SK-N-MC (cell line): ENCODE results near the gene FYB2.

Source experiments
- DNase-seq: peaks from one replicate; pipeline ENCODE4 v3.0.0-alpha.2; 2011; ENCODE audit warnings: low read depth, low spot score
- H3K27ac ChIP-seq: fragments of 200-600 bp; sonication (generic); 2 replicates; pipeline ENCODE4 v1.5.1; 2016; ENCODE audit warnings: mixed run types
- H3K36me3 ChIP-seq: fragments of 200-600 bp; sonication (generic); 2 replicates; pipeline ENCODE4 v1.6.1; 2017; ENCODE audit warnings: antibody characterized with exemption, low read length, mixed read lengths; ENCODE audit not compliant: insufficient read depth
- H3K4me3 ChIP-seq: fragments of 200-600 bp; sonication (generic); 2 replicates; pipeline ENCODE4 v1.5.1; 2016
- H3K9ac ChIP-seq: fragments of 200-600 bp; sonication (generic); 2 replicates; pipeline ENCODE4 v1.8.0; 2017; ENCODE audit warnings: mixed run types, mixed read lengths; ENCODE audit not compliant: insufficient read length
- H3K9me3 ChIP-seq: fragments of 200-600 bp; sonication (generic); 2 replicates; pipeline ENCODE4 v1.6.1; 2017; ENCODE audit warnings: low read depth, mild to moderate bottlenecking, antibody characterized with exemption, low read length, moderate library complexity, mixed read lengths
- EZH2 ChIP-seq: fragments of 200-600 bp; sonication (generic); IDR thresholded peaks from one replicate; pipeline ENCODE4 v1.6.1; 2017; ENCODE audit warnings: antibody characterized with exemption
- FOXP2 ChIP-seq: optimal IDR thresholded peaks from 2 replicates; pipeline ENCODE3; 2011; ENCODE audit warnings: mild to moderate bottlenecking, moderate library complexity; ENCODE audit not compliant: insufficient read depth; ENCODE audit errors: extremely low read length, control extremely low read depth
- POLR2AphosphoS5 ChIP-seq: IDR thresholded peaks from 2 replicates; pipeline ENCODE4 v1.6.1; 2012; ENCODE audit warnings: mild to moderate bottlenecking, low read depth, low read length, borderline replicate concordance

Gene FYB2

DNA sequence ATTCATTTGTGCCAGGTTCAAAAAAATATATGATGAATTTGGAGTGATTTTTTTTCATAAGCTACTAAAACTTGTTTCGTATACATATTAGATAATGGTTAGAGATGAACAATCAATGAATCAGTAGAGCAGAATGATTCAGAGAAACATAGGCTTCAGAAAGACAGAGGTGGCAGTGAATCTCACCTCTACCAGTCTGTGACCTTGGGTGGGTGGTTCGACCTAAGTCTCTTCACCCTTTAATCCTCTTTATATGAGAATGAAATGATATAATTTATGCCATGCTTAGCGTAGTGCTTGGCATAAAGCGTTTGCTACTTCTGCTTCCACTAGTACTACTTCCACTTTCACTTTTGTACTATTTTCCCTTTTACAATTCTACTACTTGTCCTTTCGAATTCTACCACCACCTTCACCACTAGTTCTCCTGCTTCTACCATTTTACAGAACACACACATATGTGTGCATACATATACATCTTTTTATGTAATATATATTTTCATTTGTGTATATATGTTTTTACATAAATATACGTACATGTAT is 45.1 kb downstream of the FYB2 start:
- DNase-seq, result no peak
- H3K4me3 ChIP-seq, result no peak overlapping the region
- no peak for TF ChIP-seq EZH2
- TF ChIP-seq FOXP2, result no peak
- TF ChIP-seq POLR2AphosphoS5, result no peak

GRCh38 chr1:56773341-56774066 is 45.7 kb downstream of the FYB2 start:
- no peak for DNase-seq
- Histone ChIP-seq H3K9me3 (no peaks in the 10 kb centered on the region), H3K9ac (no peak overlapping the region), H3K27ac (no peak overlapping the region), H3K4me3 (no peak overlapping the region), H3K36me3 (no peaks in the 10 kb centered on the region)
- no peak for TF ChIP-seq POLR2AphosphoS5
- TF ChIP-seq FOXP2, result no peak
- no peak for TF ChIP-seq EZH2

More for the DNA sequence above, 45.1 kb downstream of the FYB2 start:
- Histone ChIP-seq H3K27ac (no peak overlapping the region), H3K9me3 (no peaks in the 10 kb centered on the region), H3K36me3 (no peaks in the 10 kb centered on the region), H3K9ac (no peak overlapping the region)

DNA sequence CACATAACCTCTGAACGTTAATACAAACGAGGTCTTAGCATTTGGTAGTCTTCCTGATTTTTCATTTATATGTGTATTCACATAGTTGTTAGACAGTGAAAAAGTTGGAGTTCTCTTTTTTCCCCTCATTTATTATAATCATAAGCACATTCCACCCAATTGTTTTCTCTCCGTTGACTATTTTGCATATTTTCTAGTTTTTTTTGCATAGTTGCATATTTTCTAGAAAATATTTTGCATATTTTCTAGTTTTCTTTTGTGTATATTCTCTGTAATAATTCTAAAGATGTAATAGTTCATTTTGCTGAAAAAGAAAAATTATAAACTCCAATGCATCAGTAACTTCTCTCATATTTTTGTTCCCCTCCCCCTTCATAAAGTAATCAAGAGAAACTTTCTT is 47.5 kb downstream of the FYB2 start:
- TF ChIP-seq FOXP2 (no peak), POLR2AphosphoS5 (no peak), EZH2 (no peak)
- DNase-seq, result no peak
- no peaks in the 10 kb centered on the region for H3K9me3 ChIP-seq
- no peak overlapping the region for H3K27ac ChIP-seq
- no peak overlapping the region for H3K4me3 ChIP-seq
- H3K36me3 ChIP-seq, result no peaks in the 10 kb centered on the region
- no peak overlapping the region for H3K9ac ChIP-seq

DNA sequence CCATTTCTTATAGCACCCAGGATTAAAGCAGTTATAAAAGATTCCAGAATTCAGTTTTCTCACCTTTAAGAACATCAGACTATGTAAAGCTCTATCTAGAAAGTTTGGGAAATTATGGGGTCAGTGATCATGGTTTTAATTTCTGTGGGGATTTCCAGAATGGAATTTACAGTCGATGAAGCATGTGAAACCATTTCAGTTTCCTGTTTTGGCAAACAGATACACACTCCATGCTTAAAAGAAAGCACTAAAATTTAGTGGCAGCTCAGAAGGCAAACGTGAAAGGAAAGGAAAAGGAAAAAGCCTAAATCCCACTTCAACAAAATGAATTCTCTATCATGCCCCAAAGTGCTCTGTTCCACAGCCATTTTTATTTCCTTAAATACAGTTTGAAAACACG is 60.4 kb downstream of the FYB2 start:
- no peaks in the 10 kb centered on the region for H3K9me3 ChIP-seq
- no peak for DNase-seq
- no peak overlapping the region for H3K9ac ChIP-seq
- no peak overlapping the region for H3K27ac ChIP-seq
- H3K4me3 ChIP-seq, result no peak overlapping the region
- H3K36me3 ChIP-seq, result no peaks in the 10 kb centered on the region
- TF ChIP-seq EZH2, result no peak
- no peak for TF ChIP-seq POLR2AphosphoS5
- TF ChIP-seq FOXP2, result no peak

DNA sequence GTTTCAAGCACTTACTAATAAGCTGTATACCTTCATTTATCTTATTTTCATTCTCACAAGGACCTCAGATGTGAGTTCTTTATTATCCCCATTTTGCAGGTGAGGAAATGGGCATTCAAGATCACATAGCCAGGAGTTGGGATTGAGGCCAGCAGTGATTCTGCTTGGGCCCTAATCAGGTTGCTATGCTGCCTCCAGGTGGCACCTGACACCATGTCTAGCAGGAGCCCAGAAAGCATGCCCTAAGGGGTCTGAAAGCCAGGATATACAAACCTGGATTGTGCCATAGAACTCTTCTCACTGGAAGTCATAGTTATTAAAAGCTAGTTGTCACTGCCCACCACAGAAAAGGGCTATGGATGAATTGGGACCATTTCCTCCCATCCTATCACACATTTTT is 61.1 kb downstream of the FYB2 start:
- no peak for TF ChIP-seq EZH2
- TF ChIP-seq FOXP2, result no peak
- TF ChIP-seq POLR2AphosphoS5, result no peak
- Histone ChIP-seq H3K9ac (no peak overlapping the region), H3K27ac (no peak overlapping the region), H3K4me3 (no peak overlapping the region), H3K36me3 (no peaks in the 10 kb centered on the region), H3K9me3 (no peaks in the 10 kb centered on the region)
- DNase-seq, result no peak

DNA sequence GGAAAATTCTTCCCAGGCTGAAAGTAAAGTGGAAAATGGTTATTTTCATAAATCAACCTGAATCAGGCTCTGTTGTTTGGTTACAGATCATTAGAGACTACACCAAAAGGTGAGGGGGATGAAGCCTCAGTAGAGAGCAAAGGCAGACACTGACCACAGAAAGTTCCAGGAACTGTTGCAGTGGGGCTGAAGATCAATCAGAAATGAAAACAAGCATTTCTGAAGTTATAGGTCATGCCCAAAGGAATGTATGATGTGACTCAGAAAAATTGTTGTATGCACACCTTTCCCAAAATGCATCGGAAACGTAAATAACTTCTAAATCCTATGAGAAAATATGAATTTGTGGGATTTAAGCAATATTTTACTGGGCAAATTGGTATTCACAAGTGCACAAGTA is 63.3 kb downstream of the FYB2 start:
- H3K36me3 ChIP-seq, result no peaks in the 10 kb centered on the region
- no peak for TF ChIP-seq FOXP2
- TF ChIP-seq EZH2, result no peak
- no peak for TF ChIP-seq POLR2AphosphoS5
- H3K9me3 ChIP-seq, result no peaks in the 10 kb centered on the region
- H3K9ac ChIP-seq, result no peak overlapping the region
- DNase-seq, result no peak
- no peak overlapping the region for H3K4me3 ChIP-seq
- no peak overlapping the region for H3K27ac ChIP-seq

- no peaks in the 10 kb centered on the region for H3K36me3 ChIP-seq
- no peaks in the 10 kb centered on the region for H3K9me3 ChIP-seq
- TF ChIP-seq EZH2 (no peak), POLR2AphosphoS5 (no peak), FOXP2 (no peak)
- no peak overlapping the region for H3K9ac ChIP-seq
- no peak for DNase-seq
- H3K27ac ChIP-seq, result no peak overlapping the region
- H3K4me3 ChIP-seq, result no peak overlapping the region
These were observed 64.3 kb downstream of the FYB2 start for GRCh38 chr1:56754708-56755479.

GRCh38 chr1:56745231-56745630 is 74.0 kb downstream of the FYB2 start:
- no peak for DNase-seq
- H3K4me3 ChIP-seq, result no peak overlapping the region
- no peak overlapping the region for H3K9ac ChIP-seq
- no peaks in the 10 kb centered on the region for H3K36me3 ChIP-seq
- TF ChIP-seq FOXP2 (no peak), POLR2AphosphoS5 (no peak), EZH2 (no peak)
- H3K27ac ChIP-seq, result no peak overlapping the region
- H3K9me3 ChIP-seq, result no peaks in the 10 kb centered on the region

DNA sequence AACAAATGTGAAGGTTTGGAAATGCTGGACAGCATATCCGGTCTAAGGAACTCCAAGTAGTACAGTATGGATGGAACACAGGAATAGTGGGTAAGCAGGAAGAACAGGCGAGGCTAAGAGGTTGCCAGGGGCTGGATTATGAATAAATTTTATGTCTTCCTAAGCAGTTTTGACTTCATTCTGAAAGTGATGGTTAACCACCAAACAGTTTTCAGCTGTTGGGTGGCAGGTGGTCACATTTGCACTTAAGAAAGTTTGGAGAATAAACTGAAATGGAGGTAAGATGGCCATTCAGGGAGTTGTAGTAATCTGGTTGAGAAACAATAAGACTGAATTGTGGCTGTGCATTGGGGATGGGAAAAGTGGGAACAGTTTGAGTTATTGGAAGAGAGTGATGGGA is 90.2 kb downstream of the FYB2 start:
- Histone ChIP-seq H3K27ac (no peak overlapping the region), H3K9ac (no peak overlapping the region), H3K4me3 (no peak overlapping the region), H3K36me3 (no peaks in the 10 kb centered on the region), H3K9me3 (no peaks in the 10 kb centered on the region)
- DNase-seq, result no peak
- TF ChIP-seq EZH2 (no peak), FOXP2 (no peak), POLR2AphosphoS5 (no peak)
